Heart left ventricle (tissue), 13 donors: Measurements from ENCODE around the gene SGK1.

Experiments
- CTCF ChIP-seq, 12 donors: fragments of 200-600 bp; sonication (generic) in 4 of 12; IDR thresholded peaks; one replicate each; pipeline versions ENCODE4 v1.5.0 to v1.8.0; 2018 to 2022; ENCODE audit warnings: antibody characterized with exemption in 12 of 12, mild to moderate bottlenecking in 5 of 12
- POLR2A ChIP-seq, 2 donors: fragments of 450-650 bp; IDR thresholded peaks; one replicate each; pipeline ENCODE4 v1.6.1; 2017; ENCODE audit warnings: antibody characterized with exemption in 2 of 2, mild to moderate bottlenecking in 2 of 2, moderate library complexity in 2 of 2
- donor health status: ischemic (EF 13 %, LVEDD 7.1; RV severe dilation, severe dysfunction).
- donor health status: DM: no; HTN: yes; CAD: no.
- donor health status: DM: no; HTN: no; CAD: no.
- donor health status: ischemic (EF 25% LVEDD 6.9; RV normal size, moderate dysfunction).
- donor health status: ischemic (EF 25% LVEDD 5.7; RV mildly dilated, moderate dysfunction).
- donor health status: ischemic (EF 35%, LVEDD 5.7; RV mildly dilated, moderate dysfunction).
- donor health status: nonischemic (EF 11% LVEDD 7.7; RV severe dilation, severe dysfunction).
- donor health status: DM: yes; HTN: yes; CAD: no.
- donor health status: PGD.
- donor health status: ischemic (EF 29% LVEDD 5.4; RV normal size, mild dysfunction).
- donor health status: nonischemic (EF 23%, LVEDD 6.1; RV moderate dilation, normal function).

GRCh38 chr6:134235937-134236751, 81.8 kb downstream of the SGK1 start:
- no peak for TF ChIP-seq CTCF (IDR thresholded peaks at IDR 0.05)
- TF ChIP-seq POLR2A (IDR thresholded peaks at IDR 0.05) = no peak
